Neuronal stem cell (in vitro differentiated cells): ENCODE results near the gene CTPS1.

Experiments
- DNase-seq: peaks from one replicate; pipeline ENCODE4 v3.0.0-alpha.2; 2013; ENCODE audit warnings: low spot score
- H2AFZ ChIP-seq: one replicate; pipeline ENCODE4 v1.6.1; 2013; ENCODE audit warnings: mild to moderate bottlenecking, low read length, inconsistent platforms
- H2AK5ac ChIP-seq: 2 replicates; pipeline ENCODE4 v1.6.1; 2013; ENCODE audit warnings: low read depth, mild to moderate bottlenecking, inconsistent platforms, low read length, moderate library complexity, mixed read lengths
- H2BK120ac ChIP-seq: 2 replicates; pipeline ENCODE4 v1.6.1; 2013; ENCODE audit warnings: low read depth, mild to moderate bottlenecking, inconsistent platforms, low read length, moderate library complexity, mixed read lengths
- H2BK12ac ChIP-seq: one replicate; pipeline ENCODE4 v1.6.1; 2013; ENCODE audit warnings: low read length, inconsistent platforms
- H2BK15ac ChIP-seq: 2 replicates; pipeline ENCODE4 v1.6.1; 2013; ENCODE audit warnings: mild to moderate bottlenecking, low read length, inconsistent platforms, mixed read lengths
- H2BK5ac ChIP-seq: one replicate; pipeline ENCODE4 v1.6.1; 2013; ENCODE audit warnings: inconsistent platforms, mild to moderate bottlenecking, low read length, moderate library complexity
- H3K14ac ChIP-seq: one replicate; pipeline ENCODE4 v1.6.1; 2013; ENCODE audit warnings: low read length, inconsistent platforms
- H3K18ac ChIP-seq: 2 replicates; pipeline ENCODE4 v1.6.1; 2013; ENCODE audit warnings: low read length, inconsistent platforms
- H3K23ac ChIP-seq: 2 replicates; pipeline ENCODE4 v1.6.1; 2013; ENCODE audit warnings: low read depth, mild to moderate bottlenecking, mixed read lengths, low read length, inconsistent platforms; ENCODE audit not compliant: poor library complexity
- H3K27ac ChIP-seq: replicated peaks from 3 replicates; pipeline ENCODE4 v1.5.1; 2013; ENCODE audit warnings: low read length, inconsistent platforms
- H3K27me3 ChIP-seq, 3 experiments: 2 replicates each; pipeline ENCODE4 v1.6.1; 2013; ENCODE audit warnings: low read length in 3 of 3, mild to moderate bottlenecking in 2 of 3, inconsistent platforms in 1 of 3, low read depth in 1 of 3, mixed read lengths in 1 of 3, moderate library complexity in 1 of 3; ENCODE audit not compliant: control insufficient read depth in 3 of 3, insufficient read depth in 3 of 3
- H3K36me3 ChIP-seq, 2 donors: replicated peaks in 1 of 2; 2 replicates each; pipeline ENCODE4 v1.6.1; 2013; ENCODE audit warnings: low read length in 2 of 2; ENCODE audit not compliant: control insufficient read depth in 2 of 2, insufficient read depth in 2 of 2
- H3K4ac ChIP-seq: 2 replicates; pipeline ENCODE4 v1.6.1; 2013; ENCODE audit warnings: inconsistent platforms, mild to moderate bottlenecking, low read length, moderate library complexity
- H3K4me1 ChIP-seq, 2 donors: 1 replicate in 1 of 2; 2 replicates in 1 of 2; pipeline ENCODE4 v1.6.1; 2013; ENCODE audit warnings: low read length in 2 of 2, low read depth in 1 of 2; ENCODE audit not compliant: control insufficient read depth in 2 of 2, insufficient read depth in 1 of 2
- H3K4me2 ChIP-seq: one replicate; pipeline ENCODE4 v1.6.1; 2013; ENCODE audit warnings: mild to moderate bottlenecking, low read length, inconsistent platforms; ENCODE audit not compliant: insufficient read depth, poor library complexity, severe bottlenecking
- H3K4me3 ChIP-seq, 2 donors: 2 replicates each; pipeline ENCODE4 v1.5.1; 2013; ENCODE audit warnings: low read length in 2 of 2, mild to moderate bottlenecking in 2 of 2, inconsistent platforms in 1 of 2, moderate library complexity in 1 of 2
- H3K79me1 ChIP-seq: one replicate; pipeline ENCODE4 v1.6.1; 2013; ENCODE audit warnings: low read depth, mild to moderate bottlenecking, inconsistent platforms, low read length, moderate library complexity
- H3K9ac ChIP-seq: one replicate; pipeline ENCODE4 v1.6.1; 2013; ENCODE audit warnings: mild to moderate bottlenecking, low read depth, low read length, inconsistent platforms; ENCODE audit not compliant: poor library complexity
- H3K9me3 ChIP-seq, 2 donors: replicated peaks in 1 of 2; 2 replicates each; pipeline versions ENCODE3 to v1.6.1; 2013; ENCODE audit warnings: low read length in 2 of 2, mild to moderate bottlenecking in 2 of 2, inconsistent platforms in 1 of 2, low read depth in 1 of 2, mixed read lengths in 1 of 2, moderate library complexity in 1 of 2; ENCODE audit not compliant: control insufficient read depth in 2 of 2, insufficient read depth in 1 of 2
- H4K8ac ChIP-seq: one replicate; pipeline ENCODE4 v1.6.1; 2013; ENCODE audit warnings: low read depth, mild to moderate bottlenecking, inconsistent platforms, low read length, moderate library complexity
- H4K91ac ChIP-seq: one replicate; pipeline ENCODE4 v1.6.1; 2013; ENCODE audit warnings: low read length, low read depth, mild to moderate bottlenecking, inconsistent platforms; ENCODE audit not compliant: poor library complexity
- WGBS, 2 donors: extraction: QIAGEN DNeasy Blood & Tissue Kit; methylation state at CpG; one replicate each; pipeline ENCODE4 v1.1.7; 2013; ENCODE audit warnings: missing lambda C conversion rate in 2 of 2, mixed read lengths in 1 of 2; ENCODE audit not compliant: insufficient read length in 2 of 2, insufficient replicate concordance in 1 of 2; ENCODE audit errors: extremely low coverage in 2 of 2; 5-methylcytosine and 5-hydroxymethylcytosine counted together

The CTPS1 gene

GRCh38 chr1:41037116-41037903 is 57.8 kb downstream of the CTPS1 start:
- H3K9me3 ChIP-seq = no peaks in the 10 kb centered on the region
- H3K4me1 ChIP-seq = peaks cover 0 to 2% of the 10 kb centered on the region in 2 donors
- H3K27me3 ChIP-seq = no peaks in the 10 kb centered on the region
- no peak overlapping the region for H2AFZ ChIP-seq
- H3K27ac ChIP-seq = no peak overlapping the region
- no peak overlapping the region for H2AK5ac ChIP-seq
- H3K14ac ChIP-seq = no peak overlapping the region
- no peak for DNase-seq
- no peak overlapping the region for H3K4me3 ChIP-seq
- WGBS, 2 donors = no CpG with 5 or more reads among the region's 3 CpGs
- no peak overlapping the region for H3K9ac ChIP-seq
- no peak overlapping the region for H2BK5ac ChIP-seq
- H3K4me2 ChIP-seq = no peak overlapping the region
- H4K8ac ChIP-seq = no peak overlapping the region
- no peak overlapping the region for H2BK12ac ChIP-seq
- H3K79me1 ChIP-seq = no peaks in the 10 kb centered on the region
- H3K18ac ChIP-seq = no peak overlapping the region
- no peak overlapping the region for H2BK15ac ChIP-seq
- H3K4ac ChIP-seq = no peak overlapping the region
- H2BK120ac ChIP-seq = no peak overlapping the region
- H4K91ac ChIP-seq = no peak overlapping the region
- peaks cover 14 to 90% of the 10 kb centered on the region in 2 donors for H3K36me3 ChIP-seq
- H3K23ac ChIP-seq = no peak overlapping the region

GRCh38 chr1:41038110-41038509 is 58.6 kb downstream of the CTPS1 start:
- H3K27me3 ChIP-seq = no peaks in the 10 kb centered on the region
- H3K9me3 ChIP-seq = no peaks in the 10 kb centered on the region
- H2BK12ac ChIP-seq = no peak overlapping the region
- H3K36me3 ChIP-seq = peaks cover 12 to 89% of the 10 kb centered on the region in 2 donors
- no peak overlapping the region for H3K18ac ChIP-seq
- no peaks in the 10 kb centered on the region for H3K79me1 ChIP-seq
- H4K8ac ChIP-seq = no peak overlapping the region
- H3K27ac ChIP-seq = no peak overlapping the region
- no peak for DNase-seq
- no peak overlapping the region for H3K14ac ChIP-seq
- WGBS, 2 donors = no CpG with 5 or more reads among the region's 5 CpGs
- H2BK120ac ChIP-seq = no peak overlapping the region
- no peak overlapping the region for H3K4me3 ChIP-seq
- no peak overlapping the region for H2AFZ ChIP-seq
- H2BK15ac ChIP-seq = no peak overlapping the region
- H4K91ac ChIP-seq = no peak overlapping the region
- no peak overlapping the region for H2BK5ac ChIP-seq
- H2AK5ac ChIP-seq = no peak overlapping the region
- no peak overlapping the region for H3K4me2 ChIP-seq
- peaks cover 0 to 2% of the 10 kb centered on the region in 2 donors for H3K4me1 ChIP-seq
- H3K9ac ChIP-seq = no peak overlapping the region
- no peak overlapping the region for H3K23ac ChIP-seq
- H3K4ac ChIP-seq = no peak overlapping the region

DNA sequence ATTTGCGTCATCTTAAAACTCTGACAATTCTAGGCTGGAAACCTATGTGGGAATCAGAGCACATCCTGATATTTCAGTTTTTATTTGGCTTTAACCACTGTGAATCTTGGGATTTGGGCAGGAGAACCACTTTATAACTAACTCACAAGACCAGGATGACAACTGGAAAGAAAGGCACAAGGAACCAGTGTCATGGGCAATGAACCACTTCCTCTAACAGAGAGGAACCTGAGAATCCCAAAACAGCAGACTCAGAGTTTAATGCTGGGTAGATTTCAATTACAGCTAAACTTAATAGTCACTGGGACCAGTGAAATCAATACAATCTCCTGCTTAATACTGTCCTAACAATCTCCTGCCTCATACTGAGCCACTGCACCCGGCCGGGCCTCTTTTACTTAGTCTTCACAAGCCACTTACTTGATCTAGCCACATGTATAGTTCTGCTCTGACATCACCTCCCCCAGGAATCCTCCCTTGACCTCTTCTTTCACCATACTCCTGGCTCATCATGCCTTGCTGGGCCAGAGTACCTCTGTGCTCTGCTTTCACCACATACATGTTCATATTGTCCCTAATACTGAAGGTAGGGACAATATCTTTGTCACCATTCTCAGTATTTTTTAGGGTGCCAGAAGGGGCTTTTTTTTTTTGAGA is 62.2 kb downstream of the CTPS1 start:
- H3K79me1 ChIP-seq = no peaks in the 10 kb centered on the region
- H3K27ac ChIP-seq = no peak overlapping the region
- no peak for DNase-seq
- peaks cover 25 to 86% of the 10 kb centered on the region in 2 donors for H3K36me3 ChIP-seq
- H3K4me3 ChIP-seq = no peak overlapping the region
- H2AK5ac ChIP-seq = no peak overlapping the region
- no peak overlapping the region for H3K9ac ChIP-seq
- H3K27me3 ChIP-seq = no peaks in the 10 kb centered on the region
- no peaks in the 10 kb centered on the region for H3K9me3 ChIP-seq
- H2BK15ac ChIP-seq = no peak overlapping the region
- H3K23ac ChIP-seq = no peak overlapping the region
- H3K4ac ChIP-seq = no peak overlapping the region
- no peak overlapping the region for H2BK120ac ChIP-seq
- no peak overlapping the region for H4K8ac ChIP-seq
- H3K14ac ChIP-seq = no peak overlapping the region
- H2BK12ac ChIP-seq = no peak overlapping the region
- no peak overlapping the region for H3K18ac ChIP-seq
- H3K4me2 ChIP-seq = no peak overlapping the region
- WGBS, 2 donors = no CpG with 5 or more reads among the region's 3 CpGs
- no peak overlapping the region for H4K91ac ChIP-seq
- peaks cover 0 to 2% of the 10 kb centered on the region in 2 donors for H3K4me1 ChIP-seq
- H2AFZ ChIP-seq = no peak overlapping the region
- H2BK5ac ChIP-seq = no peak overlapping the region

DNA sequence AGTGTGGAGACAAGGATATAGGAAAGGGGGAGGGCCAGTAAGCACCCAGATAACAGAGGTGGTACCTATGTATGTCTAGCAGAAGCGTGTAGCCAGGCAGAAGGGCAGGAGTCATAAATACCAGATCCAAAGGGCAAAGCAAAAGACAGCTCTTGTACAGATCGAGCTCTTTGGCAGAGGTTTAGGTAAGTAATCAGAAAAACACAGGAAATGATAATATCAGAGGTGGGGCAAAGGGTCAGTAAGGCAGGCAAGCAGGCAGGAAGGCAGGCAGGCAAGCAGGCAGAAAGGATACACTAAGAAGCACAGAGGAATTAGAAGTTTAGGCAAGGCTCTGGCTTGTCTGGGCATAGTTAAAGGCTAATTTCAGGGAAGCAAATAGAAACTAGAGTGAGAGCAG is 64.7 kb downstream of the CTPS1 start:
- Histone ChIP-seq H3K18ac (no peak overlapping the region), H3K36me3 (peaks cover 32 to 83% of the 10 kb centered on the region in 2 donors), H3K9me3 (no peaks in the 10 kb centered on the region), H4K91ac (no peak overlapping the region), H3K4me1 (peaks cover 0 to 2% of the 10 kb centered on the region in 2 donors), H3K27ac (no peak overlapping the region), H3K14ac (no peak overlapping the region), H2BK120ac (no peak overlapping the region), H2BK5ac (no peak overlapping the region), H3K27me3 (no peaks in the 10 kb centered on the region), H2AK5ac (no peak overlapping the region), H3K79me1 (no peaks in the 10 kb centered on the region), H3K4me2 (no peak overlapping the region), H3K4me3 (no peak overlapping the region), H3K4ac (no peak overlapping the region), H3K23ac (no peak overlapping the region), H2AFZ (no peak overlapping the region), H3K9ac (no peak overlapping the region), H2BK15ac (no peak overlapping the region), H4K8ac (no peak overlapping the region), H2BK12ac (no peak overlapping the region)
- DNase-seq = no peak
- no CpG with 5 or more reads among the region's 2 CpGs for WGBS, 2 donors
